ENCODE measurements around the gene PUS1. TPM values are rescaled to one million over a fixed set of nuclear protein-coding genes. Genes with fewer than 3 reads are reported as not detected.

Gene PUS1
- total and polyA plus RNA-seq, 10 of the 15 experiments (the other 5 are each of a cell fraction or from before 2014, with no cell fraction given): 1.3 to 74.2 (median 25.4) TPM

DNA sequence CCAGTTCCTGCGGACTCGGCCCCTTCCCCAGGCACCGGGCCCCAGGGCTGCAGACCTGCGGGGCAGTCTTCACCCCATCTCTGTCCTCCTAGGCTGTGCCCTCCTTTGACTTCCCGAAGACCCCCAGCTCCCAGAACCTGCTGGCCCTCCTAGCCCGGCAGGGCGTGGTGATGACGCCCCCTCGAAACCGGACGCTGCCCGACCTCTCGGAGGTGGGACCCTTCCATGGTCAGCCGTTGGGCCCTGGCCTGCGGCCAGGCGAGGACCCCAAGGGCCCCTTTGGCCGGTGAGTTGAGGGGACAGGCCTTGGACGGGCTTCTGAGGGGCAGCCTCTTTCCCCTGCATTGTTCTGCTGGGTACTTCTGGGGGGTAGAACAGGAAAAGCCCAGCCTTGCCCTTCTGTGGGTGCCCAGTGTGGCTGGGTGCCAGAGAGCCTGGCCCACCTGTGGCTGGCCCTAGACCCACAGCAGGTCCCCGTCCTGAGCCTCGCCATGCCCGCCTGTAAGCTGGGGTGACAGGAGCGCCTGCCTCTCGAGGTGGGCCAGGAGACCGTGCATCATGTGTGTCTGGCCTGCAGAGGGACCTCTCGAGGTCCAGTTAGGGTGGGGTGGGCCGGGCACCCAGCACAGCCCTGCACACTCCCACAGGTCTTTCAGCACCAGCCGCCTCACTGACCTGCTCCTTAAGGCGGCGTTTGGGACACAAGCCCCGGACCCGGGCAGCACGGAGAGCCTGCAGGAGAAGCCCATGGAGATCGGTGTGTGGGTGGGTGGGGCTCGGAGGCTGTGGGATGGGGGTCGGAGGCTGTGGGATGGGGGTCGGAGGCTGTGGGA is 12.6 kb upstream of the PUS1 start:
- no peaks in the 10 kb centered on the region; a peak in 2 of 4 replicates for H3K36me3 ChIP-seq (ENCODE audit: control insufficient read depth in 2 of 2, insufficient read depth in 2 of 2, low read length in 1 of 2)
- BruUV-seq (replicated peaks): no TSS peak
- H3K9me3 ChIP-seq (replicated peaks; ENCODE audit: control insufficient read depth, insufficient read depth, low read length): no peaks in the 10 kb centered on the region
- ChIA-PET SMC1A (ENCODE audit: uncharacterized antibody, unreplicated experiment) (no interaction called here), POLR2A (no interaction called here), CTCF (no interaction called here), RAD21 (ENCODE audit: unreplicated experiment) (no interaction called here)
- no peak overlapping the region for H3K27ac ChIP-seq (ENCODE audit: control insufficient read depth, insufficient read depth)
- H3K4me2 ChIP-seq (ENCODE audit: control insufficient read depth, insufficient read depth): no peak overlapping the region
- in situ Hi-C loops (cut with MboI) (no loop called here), intact Hi-C loops (cut with micrococcal nuclease; ENCODE audit: unreplicated experiment) (no loop called here)
- no peak overlapping the region for H3K4me3 ChIP-seq
- H4K20me1 ChIP-seq (ENCODE audit: control insufficient read depth, insufficient read depth): no peaks in the 10 kb centered on the region
- WGBS (ENCODE audit: insufficient coverage, insufficient replicate concordance, low lambda C conversion rate, missing lambda C conversion rate): 90% methylated on average over 36 of the region's 36 CpGs
- no peaks in the 10 kb centered on the region for H3K79me2 ChIP-seq (ENCODE audit: control insufficient read depth, insufficient read depth, low read length)
- no peak overlapping the region for H3K9ac ChIP-seq (ENCODE audit: control insufficient read depth, insufficient read depth, low read length)
- ATAC-seq (no peak), DNase-seq (ENCODE audit: low read depth, low spot score) (no peak), FAIRE-seq (no peak)
- H3K27me3 ChIP-seq (replicated peaks in 1 of 2; ENCODE audit: control insufficient read depth in 2 of 2, insufficient read depth in 2 of 2, low read length in 1 of 2): no peaks in the 10 kb centered on the region
- no peak for TF ChIP-seq IKZF1 (conservative IDR thresholded peaks at IDR 0.05)
- H2AFZ ChIP-seq (ENCODE audit: control insufficient read depth, low read depth, low read length): no peak overlapping the region
- no peaks in the 10 kb centered on the region for H3K4me1 ChIP-seq (ENCODE audit: control insufficient read depth, insufficient read depth, low read length)

- CTCF ChIA-PET: no interaction called here
- Histone ChIP-seq H3K79me2 (ENCODE audit: control insufficient read depth, insufficient read depth, low read length) (no peaks in the 10 kb centered on the region), H2AFZ (ENCODE audit: control insufficient read depth, low read depth, low read length) (no peak overlapping the region), H3K9me3 (replicated peaks; ENCODE audit: control insufficient read depth, insufficient read depth, low read length) (no peaks in the 10 kb centered on the region), H3K4me3 (no peak overlapping the region), H3K36me3 (ENCODE audit: control insufficient read depth in 2 of 2, insufficient read depth in 2 of 2, low read length in 1 of 2) (no peaks in the 10 kb centered on the region; a peak in 2 of 4 replicates), H4K20me1 (ENCODE audit: control insufficient read depth, insufficient read depth) (no peaks in the 10 kb centered on the region), H3K9ac (ENCODE audit: control insufficient read depth, insufficient read depth, low read length) (no peak overlapping the region), H3K27ac (ENCODE audit: control insufficient read depth, insufficient read depth) (no peak overlapping the region), H3K4me1 (ENCODE audit: control insufficient read depth, insufficient read depth, low read length) (no peaks in the 10 kb centered on the region), H3K4me2 (ENCODE audit: control insufficient read depth, insufficient read depth) (no peak overlapping the region), H3K27me3 (replicated peaks in 1 of 2; ENCODE audit: control insufficient read depth in 2 of 2, insufficient read depth in 2 of 2, low read length in 1 of 2) (no peaks in the 10 kb centered on the region)
- SMC1A ChIA-PET (ENCODE audit: uncharacterized antibody, unreplicated experiment): no interaction called here
- 86% methylated on average over 13 of the region's 31 CpGs for WGBS (ENCODE audit: insufficient coverage, insufficient replicate concordance, low lambda C conversion rate, missing lambda C conversion rate)
- BruUV-seq (replicated peaks): no TSS peak
- RAD21 ChIA-PET (ENCODE audit: unreplicated experiment): no interaction called here
- intact Hi-C loops (cut with micrococcal nuclease; ENCODE audit: unreplicated experiment) (no loop called here), in situ Hi-C loops (cut with MboI) (no loop called here)
- FAIRE-seq: no peak
- no peak for DNase-seq (ENCODE audit: low read depth, low spot score)
- ATAC-seq: no peak
- POLR2A ChIA-PET: no interaction called here
- TF ChIP-seq CREM (IDR thresholded peaks at IDR 0.05; ENCODE audit: low read depth): no peak
- TF ChIP-seq POLR2A (IDR thresholded peaks at IDR 0.05; ENCODE audit: low read depth, low read length): no peak
- TF ChIP-seq ZNF384 (IDR thresholded peaks at IDR 0.05; ENCODE audit: borderline replicate concordance, low read depth, low read length): no peak
- no peak for TF ChIP-seq EP300 (IDR thresholded peaks at IDR 0.05; ENCODE audit: borderline replicate concordance in 1 of 2, control insufficient read depth in 1 of 2, low read depth in 2 of 2, low read length in 2 of 2)
- TF ChIP-seq ZBED1 (IDR thresholded peaks at IDR 0.05; ENCODE audit: borderline replicate concordance): no peak
- no peak for TF ChIP-seq SREBF2 (IDR thresholded peaks at IDR 0.05; ENCODE audit: low read length)
- TF ChIP-seq CUX1 (IDR thresholded peaks at IDR 0.05; ENCODE audit: insufficient replicate concordance, low read depth, low read length): no peak
- TF ChIP-seq KAT2A (conservative IDR thresholded peaks at IDR 0.05; ENCODE audit: control insufficient read depth, low read depth, low read length): no peak
- TF ChIP-seq NRF1 (conservative IDR thresholded peaks at IDR 0.05; ENCODE audit: low read depth, low read length): no peak
- no peak for TF ChIP-seq HDGF (IDR thresholded peaks at IDR 0.05)
- TF ChIP-seq LARP7 (IDR thresholded peaks at IDR 0.05): no peak
- TF ChIP-seq BCL11A (IDR thresholded peaks at IDR 0.05; ENCODE audit: low read depth, low read length): no peak
Measured at GRCh38 chr12:131917139-131917710, 11.9 kb upstream of the PUS1 start.

Measured in GM12878 (cell line).